H1 (cell line): ENCODE results near the gene FAM221B. TPM values are rescaled to one million over a fixed set of nuclear protein-coding genes. Genes with fewer than 3 reads are reported as not detected.

Experiments used
- CTCF ChIA-PET: fragments of 300-600 bp; sonication (Branson Sonifier 250); formaldehyde crosslinking; loops from one replicate; lab custom pipeline; 2021; ENCODE audit not compliant: partially characterized antibody; lab: Charles Lee
- POLR2A ChIA-PET: fragments of 300-600 bp; sonication (Branson Sonifier 250); formaldehyde crosslinking; loops from one replicate; lab custom pipeline; 2021; ENCODE audit warnings: inconsistent platforms; ENCODE audit not compliant: partially characterized antibody; lab: Charles Lee
- DNase-seq, 2 experiments: peaks; one replicate each; pipeline versions ENCODE4 v3.0.0 to v3.0.0-alpha.2; 2010 to 2022; ENCODE audit warnings: low spot score in 2 of 2, low read depth in 1 of 2, mixed read lengths in 1 of 2
- FAIRE-seq: peaks from 2 replicates; lab custom pipeline; 2011; peaks lifted over from hg19 to GRCh38; lab: Jason Lieb, UNC
- H2AFZ ChIP-seq: 2 replicates; pipeline ENCODE4 v1.8.1; 2012; ENCODE audit warnings: low read length, inconsistent platforms
- H2AK5ac ChIP-seq: 2 replicates; pipeline ENCODE4 v1.6.1; 2013; ENCODE audit warnings: low read depth, low read length
- H2BK120ac ChIP-seq: replicated peaks from 2 replicates; pipeline ENCODE3; 2013; ENCODE audit warnings: low read depth, low read length, inconsistent platforms
- H2BK12ac ChIP-seq: 2 replicates; pipeline ENCODE4 v1.6.1; 2013; ENCODE audit warnings: low read depth, low read length
- H2BK15ac ChIP-seq: 2 replicates; pipeline ENCODE4 v1.6.1; 2013; ENCODE audit warnings: low read length
- H2BK20ac ChIP-seq: 2 replicates; pipeline ENCODE4 v1.6.1; 2013; ENCODE audit warnings: low read length
- H2BK5ac ChIP-seq: 2 replicates; pipeline ENCODE4 v1.6.1; 2013; ENCODE audit warnings: low read depth, low read length
- H3K14ac ChIP-seq: 2 replicates; pipeline ENCODE4 v1.6.1; 2013; ENCODE audit warnings: inconsistent platforms; ENCODE audit not compliant: insufficient read length
- H3K18ac ChIP-seq: 2 replicates; pipeline ENCODE4 v1.6.1; 2013; ENCODE audit warnings: low read length; ENCODE audit errors: extremely low read depth
- H3K23ac ChIP-seq: 2 replicates; pipeline ENCODE4 v1.6.1; 2013; ENCODE audit warnings: inconsistent platforms; ENCODE audit not compliant: insufficient read length
- H3K23me2 ChIP-seq: 2 replicates; pipeline ENCODE4 v1.6.1; 2013; ENCODE audit warnings: low read depth, low read length
- H3K27ac ChIP-seq: 2 replicates; pipeline ENCODE4 v1.6.1; 2011; ENCODE audit warnings: low read depth, low read length, inconsistent platforms
- H3K27me3 ChIP-seq, 4 experiments: replicated peaks in 1 of 4; 1 replicate in 1 of 4; 2 replicates in 3 of 4; pipeline versions ENCODE4 v1.6.1 to v1.8.1; 2011 to 2013; ENCODE audit warnings: low read length in 3 of 4, mild to moderate bottlenecking in 3 of 4, inconsistent platforms in 2 of 4, mixed read lengths in 2 of 4, moderate library complexity in 1 of 4; ENCODE audit not compliant: control insufficient read depth in 3 of 4, insufficient read depth in 3 of 4; ENCODE audit errors: extremely low read depth in 1 of 4
- H3K36me3 ChIP-seq, 4 experiments: 2 replicates each; pipeline versions ENCODE4 v1.6.1 to v1.8.1; 2011 to 2013; ENCODE audit warnings: mild to moderate bottlenecking in 4 of 4, low read length in 3 of 4, moderate library complexity in 2 of 4, control low read depth in 1 of 4, inconsistent platforms in 1 of 4; ENCODE audit not compliant: insufficient read depth in 4 of 4, control insufficient read depth in 2 of 4
- H3K4ac ChIP-seq: replicated peaks from 2 replicates; pipeline ENCODE3; 2013; ENCODE audit warnings: low read length, low read depth, mixed read lengths, inconsistent platforms; ENCODE audit not compliant: insufficient read length
- H3K4me1 ChIP-seq, 4 experiments: replicated peaks in 1 of 4; 1 replicate in 1 of 4; 2 replicates in 3 of 4; pipeline versions ENCODE4 v1.6.1 to v1.8.1; 2011 to 2013; ENCODE audit warnings: low read length in 3 of 4, inconsistent platforms in 2 of 4, mixed read lengths in 1 of 4; ENCODE audit not compliant: insufficient read depth in 4 of 4, control insufficient read depth in 3 of 4
- H3K4me2 ChIP-seq, 2 experiments: 2 replicates each; pipeline versions ENCODE4 v1.6.1 to v1.8.1; 2011 to 2013; ENCODE audit warnings: low read depth in 2 of 2, low read length in 2 of 2, control low read depth in 1 of 2, inconsistent platforms in 1 of 2, mild to moderate bottlenecking in 1 of 2; ENCODE audit not compliant: insufficient read depth in 1 of 2
- H3K4me3 ChIP-seq, 4 experiments: fragments of 200-600, 300-600 bp in 1 of 4; sonication (generic), shearing (Covaris generic), sonication (Bioruptor Twin) in 1 of 4; 2 replicates each; pipeline versions ENCODE4 v1.5.1 to v1.8.1; 2011 to 2016; ENCODE audit warnings: low read length in 4 of 4, low read depth in 3 of 4, control low read depth in 2 of 4, inconsistent platforms in 2 of 4, mild to moderate bottlenecking in 2 of 4, mixed read lengths in 1 of 4, moderate library complexity in 1 of 4; ENCODE audit not compliant: insufficient read depth in 2 of 4; ENCODE audit errors: extremely low read depth in 1 of 4
- H3K56ac ChIP-seq: replicated peaks from 2 replicates; pipeline ENCODE3; 2013; ENCODE audit warnings: low read depth, mild to moderate bottlenecking, mixed read lengths, low read length, inconsistent platforms; ENCODE audit not compliant: insufficient read length
- H3K79me1 ChIP-seq: 2 replicates; pipeline ENCODE4 v1.6.1; 2013; ENCODE audit warnings: low read depth, low read length, control low read depth
- H3K79me2 ChIP-seq, 2 experiments: 2 replicates each; pipeline versions ENCODE4 v1.6.1 to v1.8.1; 2012 to 2013; ENCODE audit warnings: low read length in 2 of 2, mild to moderate bottlenecking in 2 of 2, inconsistent platforms in 1 of 2; ENCODE audit not compliant: insufficient read depth in 2 of 2, control insufficient read depth in 1 of 2
- H3K9ac ChIP-seq, 4 experiments: replicated peaks in 1 of 4; 1 replicate in 1 of 4; 2 replicates in 3 of 4; pipeline versions ENCODE4 v1.6.1 to v1.8.1; 2011 to 2013; ENCODE audit warnings: low read depth in 3 of 4, low read length in 3 of 4, control low read depth in 2 of 4, mild to moderate bottlenecking in 2 of 4, moderate library complexity in 2 of 4, inconsistent platforms in 1 of 4; ENCODE audit errors: extremely low read depth in 1 of 4
- H3K9me3 ChIP-seq, 2 experiments: 2 replicates each; pipeline versions ENCODE4 v1.6.1 to v1.8.1; 2012 to 2013; ENCODE audit warnings: mild to moderate bottlenecking in 2 of 2, moderate library complexity in 2 of 2, control low read depth in 1 of 2, inconsistent platforms in 1 of 2, low read depth in 1 of 2, low read length in 1 of 2, mixed read lengths in 1 of 2; ENCODE audit not compliant: insufficient read depth in 2 of 2
- H4K20me1 ChIP-seq, 2 experiments: replicated peaks in 1 of 2; 2 replicates each; pipeline versions ENCODE3 to v1.8.1; 2011 to 2013; ENCODE audit warnings: inconsistent platforms in 2 of 2, low read length in 2 of 2, mild to moderate bottlenecking in 1 of 2; ENCODE audit not compliant: insufficient read depth in 2 of 2, control insufficient read depth in 1 of 2
- H4K5ac ChIP-seq: 2 replicates; pipeline ENCODE4 v1.6.1; 2013; ENCODE audit warnings: low read length, low read depth, mixed read lengths, inconsistent platforms; ENCODE audit not compliant: insufficient read length
- H4K8ac ChIP-seq: 2 replicates; pipeline ENCODE4 v1.8.0; 2013; ENCODE audit warnings: mild to moderate bottlenecking, moderate library complexity, low read length, inconsistent platforms; ENCODE audit not compliant: insufficient read depth; ENCODE audit errors: extremely low read depth
- H4K91ac ChIP-seq: replicated peaks from 2 replicates; pipeline ENCODE3; 2013; ENCODE audit warnings: low read length, mixed read lengths, inconsistent platforms; ENCODE audit not compliant: insufficient read length
- ATF2 ChIP-seq: IDR thresholded peaks from 2 replicates; pipeline ENCODE4 v1.6.1; 2012; ENCODE audit warnings: low read length, inconsistent platforms
- CBX5 ChIP-seq: fragments of 300-800, 300-1000 bp; sonication (generic); IDR thresholded peaks from 2 replicates; pipeline ENCODE4 v1.7.1; 2016; ENCODE audit warnings: antibody characterized with exemption, low read length, low read depth
- CREB1 ChIP-seq: IDR thresholded peaks from 2 replicates; pipeline ENCODE4 v1.6.1; 2012; ENCODE audit warnings: inconsistent platforms
- HDAC2 ChIP-seq, 2 experiments: fragments of 300-600 bp in 1 of 2; sonication (generic) in 1 of 2; IDR thresholded peaks; 2 replicates each; pipeline ENCODE4 v1.6.1; 2011 to 2012; ENCODE audit warnings: low read depth in 2 of 2, low read length in 2 of 2, mild to moderate bottlenecking in 2 of 2, moderate library complexity in 2 of 2, borderline replicate concordance in 1 of 2, inconsistent platforms in 1 of 2
- POLR2A ChIP-seq, 2 experiments: IDR thresholded peaks; 1 replicate in 1 of 2; 2 replicates in 1 of 2; pipeline ENCODE4 v1.6.1; 2011; ENCODE audit warnings: low read depth in 2 of 2, low read length in 2 of 2, mild to moderate bottlenecking in 2 of 2; ENCODE audit errors: control extremely low read depth in 1 of 2
- RBBP5 ChIP-seq: IDR thresholded peaks from 2 replicates; pipeline ENCODE4 v1.7.1; 2012; ENCODE audit warnings: low read depth, mild to moderate bottlenecking, inconsistent platforms, low read length, moderate library complexity, borderline replicate concordance
- SIN3A ChIP-seq, 2 experiments: IDR thresholded peaks in 1 of 2; conservative IDR thresholded peaks in 1 of 2; 2 replicates each; pipeline ENCODE4 v1.6.1; 2011 to 2012; ENCODE audit warnings: low read length in 2 of 2, improper control_type of control experiment in 1 of 2, low read depth in 1 of 2, mild to moderate bottlenecking in 1 of 2
- SP2 ChIP-seq: IDR thresholded peaks from 2 replicates; pipeline ENCODE4 v1.6.1; 2012; ENCODE audit warnings: mild to moderate bottlenecking, low read length, inconsistent platforms
- SRF ChIP-seq: IDR thresholded peaks from 2 replicates; pipeline ENCODE4 v1.6.1; 2011; ENCODE audit warnings: mild to moderate bottlenecking, low read depth, low read length, moderate library complexity
- whole genome bisulfite sequencing, 2 experiments: shearing (Covaris generic) in 1 of 2; methylation state at CpG; one replicate each; pipeline versions ENCODE4 v1.1.6 to v1.1.7; 2013 to 2015; ENCODE audit warnings: low lambda C conversion rate in 2 of 2, mixed read lengths in 2 of 2, inconsistent platforms in 1 of 2, low coverage in 1 of 2, missing lambda C conversion rate in 1 of 2; ENCODE audit not compliant: insufficient replicate concordance in 2 of 2, insufficient coverage in 1 of 2, insufficient read length in 1 of 2; ENCODE audit errors: extremely low coverage in 1 of 2, missing lambda C conversion rate in 1 of 2; 5-methylcytosine and 5-hydroxymethylcytosine counted together
- polyA plus RNA-seq, 7 experiments: library from polyadenylated mRNA; depleted of rRNA in 3 of 7; stranded (reverse) in 5 of 7; unstranded in 2 of 7; fragments of >200 nt in 5 of 7; fragments of 200-250 nt in 2 of 7; gene quantifications; 1 replicate in 5 of 7; 2 replicates in 1 of 7; 4 replicates in 1 of 7; pipeline versions ENCODE4 v1.2.1 to v1.2.3, GENCODE V29; 2011 to 2013; ENCODE audit warnings: missing spikeins in 2 of 7, mixed read lengths in 2 of 7
- total RNA-seq: library from RNA; stranded (reverse); fragmentation: NEBNext Ultra II Directional; extraction: Animal tissue kit (Norgen Biotek cat#: 25700); gene quantifications from 2 replicates; pipeline ENCODE4 v1.2.1, GENCODE V29; 2021

FAM221B gene
- total and polyA plus RNA-seq, 2 of the 8 experiments (the other 6 are each of a cell fraction or from before 2014, with no cell fraction given), result not detected

- ChIA-PET POLR2A (interaction anchor here (1.0 to 1.4 kb wide), 2 partner anchors 19 to 24 kb away, joined by 3 read pairs; no protein-coding TSS in a partner anchor), CTCF (interaction anchor here (0.7 to 16.5 kb wide), 5 partner anchors 15 to 50 kb away, joined by 3 to 172 read pairs (median 4); partner anchors contain the start of genes FAM221B and TMEM8B)
- Histone ChIP-seq H2BK12ac (no peak overlapping the region), H3K23me2 (no peaks in the 10 kb centered on the region), H3K18ac (no peak overlapping the region), H3K4me1 (peaks cover 2 to 11% (median 8%) of the 10 kb centered on the region in 4 experiments), H3K4me3 (no peak overlapping the region), H4K8ac (no peak overlapping the region), H3K9ac (no peak overlapping the region), H2BK15ac (no peak overlapping the region), H3K4ac (no peak overlapping the region), H4K20me1 (no peaks in the 10 kb centered on the region), H3K36me3 (no peaks in the 10 kb centered on the region), H3K14ac (no peak overlapping the region), H3K79me2 (no peaks in the 10 kb centered on the region), H2AFZ (no peak overlapping the region), H3K56ac (no peak overlapping the region), H4K91ac (no peak overlapping the region), H3K27ac (no peak overlapping the region), H4K5ac (no peak overlapping the region), H2AK5ac (no peak overlapping the region), H3K9me3 (no peaks in the 10 kb centered on the region), H2BK20ac (no peak overlapping the region), H3K79me1 (no peaks in the 10 kb centered on the region), H2BK120ac (no peak overlapping the region), H2BK5ac (no peak overlapping the region), H3K4me2 (no peak overlapping the region), H3K27me3 (no peaks in the 10 kb centered on the region; a peak in 1 of 7 replicates), H3K23ac (no peak overlapping the region)
- TF ChIP-seq RBBP5 (no peak), CBX5 (no peak), ATF2 (no peak), SRF (no peak), HDAC2 (IDR thresholded peaks at IDR 0.05; ENCODE audit: borderline replicate concordance in 1 of 2, low read depth in 2 of 2, low read length in 2 of 2) (no peak), SIN3A (conservative IDR thresholded peaks at IDR 0.05 in 1 of 2, IDR thresholded peaks at IDR 0.05 in 1 of 2; ENCODE audit: low read depth in 1 of 2, low read length in 2 of 2) (no peak), SP2 (no peak), CREB1 (no peak), POLR2A (IDR thresholded peaks at IDR 0.05; ENCODE audit: control extremely low read depth in 1 of 2, low read depth in 2 of 2, low read length in 2 of 2) (no peak)
- no peak for DNase-seq
- no peak for FAIRE-seq
- 86% methylated on average over 5 of the region's 5 CpGs; no CpG with 5 or more reads in 1 of the 2 experiments for WGBS, 2 experiments
These were observed 11.4 kb upstream of the FAM221B start for GRCh38 chr9:35839926-35840325.
